ENCODE results near the gene NCK2.

Gene NCK2

GRCh38 chr2:105777506-105778055 lies 32.9 kb downstream of the NCK2 start:
- DNase-seq (ENCODE audit: low spot score): no peak

DNA sequence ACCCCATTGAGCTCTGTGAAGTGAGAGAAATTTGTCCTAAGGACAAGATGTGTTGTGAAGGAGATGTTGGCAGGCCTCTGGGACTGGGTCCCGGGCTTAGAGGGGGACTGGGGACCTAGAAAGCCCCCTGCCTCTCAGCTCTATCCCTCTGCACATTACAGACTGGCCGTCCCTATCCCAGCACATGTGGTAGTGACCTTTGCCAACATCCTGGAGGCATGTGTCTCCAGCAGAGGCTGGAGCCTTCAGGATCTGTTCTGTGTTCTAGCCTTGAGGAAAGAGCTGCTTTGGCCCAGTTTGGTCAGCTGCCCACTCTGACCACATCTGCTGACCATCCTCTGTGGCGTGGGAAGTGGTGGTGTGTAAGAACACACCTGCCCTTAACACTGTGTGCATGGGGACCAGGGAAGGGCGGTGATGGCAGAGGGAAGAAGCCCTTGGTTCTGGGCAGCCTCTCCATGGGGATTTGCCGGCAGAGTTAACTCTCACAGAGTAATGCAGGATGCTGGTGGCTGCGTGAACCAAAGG lies 33.4 kb downstream of the NCK2 start:
- no peak for DNase-seq (ENCODE audit: low spot score)

DNA sequence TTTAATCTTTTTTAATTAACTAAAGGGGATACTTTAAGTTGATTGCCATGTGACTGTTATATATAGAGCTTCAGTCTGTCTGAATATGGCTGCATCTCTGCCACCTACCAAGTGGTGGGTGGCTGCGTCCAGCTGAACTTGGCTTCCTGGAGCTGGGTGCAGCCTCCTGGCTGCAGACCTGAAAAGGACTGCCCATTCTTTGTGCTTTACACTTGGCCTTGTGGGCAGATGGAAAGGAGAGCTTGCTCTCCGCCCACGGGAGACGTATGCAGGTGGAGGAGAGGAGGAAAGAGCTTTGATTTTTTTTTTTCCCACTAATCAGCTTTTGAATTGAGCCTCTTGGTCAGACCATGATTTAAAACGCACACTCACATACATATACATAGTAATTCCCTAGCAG lies 34.7 kb downstream of the NCK2 start:
- no peak for DNase-seq (ENCODE audit: low spot score)

- DNase-seq (ENCODE audit: low spot score): no peak
Measured at GRCh38 chr2:105780606-105781005, 35.9 kb downstream of the NCK2 start.

DNA sequence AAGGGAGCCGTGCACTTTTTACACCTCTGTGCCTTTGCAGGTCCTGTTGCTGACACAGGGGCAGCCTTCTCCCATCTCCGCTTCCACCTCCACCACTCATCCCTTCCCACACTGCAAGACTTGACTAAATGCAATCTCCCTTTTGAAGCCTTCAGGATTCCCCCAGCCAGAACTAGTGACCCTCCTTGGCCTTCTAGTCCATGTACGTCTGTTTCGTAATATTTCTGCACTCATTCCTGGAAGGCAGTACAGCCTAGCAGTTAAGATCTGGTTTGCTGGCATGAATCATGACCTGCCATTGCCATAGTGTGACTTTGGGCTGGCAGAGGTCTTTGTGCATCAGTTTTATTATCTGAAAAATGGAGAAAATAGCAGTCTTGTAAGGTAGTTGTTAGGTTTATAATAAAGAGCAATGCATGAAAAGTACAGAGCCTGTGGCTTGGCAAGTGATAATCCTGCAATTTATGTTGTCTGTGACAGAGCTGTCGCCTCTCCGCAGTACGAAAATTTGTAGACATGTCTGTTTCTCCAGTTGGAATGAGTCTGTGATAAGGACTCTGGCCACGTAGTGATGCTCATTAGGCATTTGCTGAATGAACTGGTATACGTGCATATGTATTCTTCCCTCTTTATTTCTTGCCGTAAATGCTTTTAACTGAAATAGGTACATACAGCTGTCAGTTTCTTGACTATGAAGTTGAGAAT lies 36.7 kb downstream of the NCK2 start:
- DNase-seq (ENCODE audit: low spot score): no peak

GRCh38 chr2:105782123-105782522 lies 37.4 kb downstream of the NCK2 start:
- no peak for DNase-seq (ENCODE audit: low spot score)

- DNase-seq (ENCODE audit: low spot score): no peak
Measured at GRCh38 chr2:105782646-105783045, 37.9 kb downstream of the NCK2 start.

DNA sequence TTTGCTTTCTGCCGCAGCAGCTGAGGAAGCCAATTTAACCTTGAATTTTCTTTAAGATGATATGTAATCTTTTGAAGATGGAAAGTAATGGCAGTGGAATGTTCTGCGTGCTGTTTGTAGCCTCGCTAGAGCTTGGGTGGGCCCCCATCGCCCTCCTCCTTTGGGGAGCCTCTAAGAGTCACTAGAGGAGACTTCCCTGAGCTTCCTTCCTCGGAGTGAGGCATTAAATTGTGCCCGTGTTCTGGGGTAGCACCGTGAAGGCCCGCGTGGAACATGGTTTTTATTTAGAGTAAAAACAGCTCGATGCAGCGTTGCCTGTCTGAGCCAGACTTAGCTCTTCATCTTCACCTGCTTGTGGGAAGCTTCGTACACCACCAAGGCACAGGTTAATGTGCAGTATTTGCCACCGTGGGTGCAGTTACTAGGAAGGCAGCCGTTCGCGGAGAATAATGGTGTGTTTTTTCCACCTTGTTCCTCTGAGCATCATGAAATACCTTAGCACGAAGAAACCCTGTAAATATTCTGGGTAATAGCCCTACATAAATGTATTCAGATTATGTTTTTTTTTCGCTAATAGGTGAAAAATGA lies 38.5 kb downstream of the NCK2 start:
- DNase-seq (ENCODE audit: low spot score): no peak

- no peak for DNase-seq (ENCODE audit: low spot score)
Measured at GRCh38 chr2:105783972-105784371, 39.3 kb downstream of the NCK2 start.

GRCh38 chr2:105784589-105784988 lies 39.9 kb downstream of the NCK2 start:
- DNase-seq (ENCODE audit: low spot score): no peak

- no peak for DNase-seq (ENCODE audit: low spot score)
Measured at GRCh38 chr2:105785095-105785847, 40.6 kb downstream of the NCK2 start.

GRCh38 chr2:105786231-105787230 lies 41.8 kb downstream of the NCK2 start:
- DNase-seq (ENCODE audit: low spot score): no peak

GRCh38 chr2:105787376-105788318 lies 42.9 kb downstream of the NCK2 start:
- no peak for DNase-seq (ENCODE audit: low spot score)

DNA sequence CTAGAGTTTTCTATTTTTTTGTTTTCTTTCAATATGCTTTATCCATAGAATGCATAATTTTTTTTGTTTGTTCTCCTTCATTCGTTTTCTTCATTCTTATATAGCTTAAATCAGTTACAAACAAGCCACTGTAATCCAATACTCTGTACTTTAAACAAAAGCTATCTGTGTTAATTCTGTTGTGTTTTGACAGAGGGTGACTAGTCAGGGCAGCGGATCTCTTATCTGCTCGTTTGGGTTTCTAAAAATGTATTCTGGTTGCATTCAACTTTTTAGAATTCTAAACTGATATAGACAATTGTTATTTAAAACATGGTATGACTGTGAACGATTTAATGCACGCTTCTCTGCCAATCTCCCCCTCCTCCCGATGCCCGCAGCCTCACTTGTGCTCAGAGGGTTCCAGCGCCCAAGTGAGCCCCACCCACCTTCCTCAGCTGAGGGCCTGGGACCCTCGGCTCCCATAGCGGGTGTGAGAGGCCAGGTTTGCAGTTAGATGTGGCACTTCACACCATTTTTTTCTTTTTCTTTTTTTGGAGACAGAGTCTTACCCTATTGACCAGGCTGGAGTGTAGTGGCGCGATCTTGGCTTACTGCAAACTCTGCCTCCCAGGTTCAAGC lies 44.1 kb downstream of the NCK2 start:
- no peak for DNase-seq (ENCODE audit: low spot score)

GRCh38 chr2:105789745-105790460 lies 45.2 kb downstream of the NCK2 start:
- no peak for DNase-seq (ENCODE audit: low spot score)

DNA sequence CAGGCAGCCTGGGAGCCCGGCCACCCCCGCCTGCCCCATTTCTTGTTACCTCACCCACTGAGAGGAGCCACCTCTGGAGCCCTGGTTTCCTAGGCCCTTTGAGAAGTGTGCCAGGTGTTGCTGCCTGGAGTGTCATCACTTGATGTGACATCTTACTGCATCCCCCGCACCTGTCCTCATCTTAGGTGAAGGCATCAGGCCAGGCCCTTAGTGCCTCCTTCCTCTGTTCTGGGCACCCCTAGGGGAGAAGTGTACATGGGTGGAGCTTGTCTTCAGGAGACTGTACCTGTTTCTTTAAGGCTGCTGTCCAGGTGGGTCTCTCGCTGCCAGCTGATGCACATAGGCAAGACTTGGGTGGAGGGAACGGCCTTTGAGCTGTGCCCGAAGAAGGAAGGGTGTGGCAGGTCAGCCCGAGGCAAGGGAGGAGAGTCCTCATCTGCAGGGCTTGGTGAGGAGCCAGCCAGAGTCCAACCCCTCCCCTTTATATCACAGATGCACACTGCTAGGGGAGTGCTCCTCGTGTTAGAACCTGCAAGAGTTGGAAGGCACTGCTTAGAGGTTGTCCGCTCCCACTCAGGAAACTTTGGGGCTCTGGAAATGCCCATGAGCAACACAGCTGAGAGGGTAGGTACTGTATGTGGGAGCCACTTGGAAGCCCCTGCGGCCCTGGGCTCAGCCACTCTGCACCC lies 45.9 kb downstream of the NCK2 start:
- peak; percentile 4 for DNase-seq (ENCODE audit: low spot score)

DNA sequence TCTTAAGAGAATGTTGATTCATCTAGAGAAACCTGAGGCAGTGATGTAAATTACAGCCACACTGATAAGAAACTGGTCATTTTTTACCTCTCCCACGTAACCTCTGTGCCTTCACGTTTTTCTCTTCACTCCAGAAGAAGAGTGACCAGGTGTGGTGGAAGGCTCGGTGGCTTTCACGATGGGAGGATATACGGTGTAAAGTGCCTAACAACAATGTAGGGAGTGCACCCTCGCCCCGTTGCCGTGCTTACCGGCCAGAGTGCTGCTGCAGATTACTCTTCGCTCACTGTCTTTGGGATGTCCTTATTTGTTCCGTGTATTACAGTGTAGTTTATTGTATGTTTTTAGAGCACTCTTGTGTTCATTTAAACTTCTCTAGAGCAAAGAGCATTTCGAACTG lies 46.5 kb downstream of the NCK2 start:
- DNase-seq (ENCODE audit: low spot score): no peak

DNA sequence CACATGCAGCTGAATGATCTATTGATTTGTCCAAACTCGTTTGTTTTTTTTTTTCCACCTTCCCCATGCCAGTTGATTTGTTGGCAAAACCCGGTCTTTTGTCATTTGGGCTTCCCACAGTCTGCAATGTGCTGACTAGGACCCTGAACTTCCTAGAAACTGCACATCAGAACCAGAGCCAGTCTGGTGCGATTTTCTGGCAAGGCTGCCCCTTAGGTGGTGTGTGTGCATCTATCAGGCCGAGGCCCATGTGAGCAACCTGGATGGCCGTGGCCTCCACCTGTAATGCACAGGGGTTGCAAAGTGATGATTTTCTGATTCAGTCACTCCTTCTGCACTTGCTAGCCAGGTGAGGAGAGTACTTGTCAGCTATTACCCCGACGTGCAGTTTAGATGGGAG lies 47.8 kb downstream of the NCK2 start:
- no peak for DNase-seq (ENCODE audit: low spot score)
